Measurements from ENCODE around the gene TMEM140.

DNA sequence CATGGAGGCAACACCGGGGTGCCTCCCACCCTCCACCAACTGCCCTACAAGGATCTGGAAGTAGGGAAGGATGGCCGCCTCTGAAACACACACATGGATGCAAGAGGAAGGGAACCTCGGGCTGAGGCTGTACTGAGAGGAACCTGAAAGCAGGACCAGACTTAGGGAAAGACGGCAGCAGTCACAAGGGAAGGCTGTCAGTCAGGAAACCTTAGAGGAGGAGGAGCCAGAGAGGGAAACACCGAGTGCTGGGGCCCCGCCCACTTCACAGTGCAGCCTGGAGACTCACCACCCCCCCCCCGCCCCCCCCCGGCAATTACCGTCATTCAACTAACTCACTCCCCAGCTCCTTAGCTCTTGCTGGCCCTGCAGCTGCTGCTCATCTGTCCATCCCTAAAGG lies 20.1 kb downstream of the TMEM140 start:
- TF ChIP-seq, protein P1, sequence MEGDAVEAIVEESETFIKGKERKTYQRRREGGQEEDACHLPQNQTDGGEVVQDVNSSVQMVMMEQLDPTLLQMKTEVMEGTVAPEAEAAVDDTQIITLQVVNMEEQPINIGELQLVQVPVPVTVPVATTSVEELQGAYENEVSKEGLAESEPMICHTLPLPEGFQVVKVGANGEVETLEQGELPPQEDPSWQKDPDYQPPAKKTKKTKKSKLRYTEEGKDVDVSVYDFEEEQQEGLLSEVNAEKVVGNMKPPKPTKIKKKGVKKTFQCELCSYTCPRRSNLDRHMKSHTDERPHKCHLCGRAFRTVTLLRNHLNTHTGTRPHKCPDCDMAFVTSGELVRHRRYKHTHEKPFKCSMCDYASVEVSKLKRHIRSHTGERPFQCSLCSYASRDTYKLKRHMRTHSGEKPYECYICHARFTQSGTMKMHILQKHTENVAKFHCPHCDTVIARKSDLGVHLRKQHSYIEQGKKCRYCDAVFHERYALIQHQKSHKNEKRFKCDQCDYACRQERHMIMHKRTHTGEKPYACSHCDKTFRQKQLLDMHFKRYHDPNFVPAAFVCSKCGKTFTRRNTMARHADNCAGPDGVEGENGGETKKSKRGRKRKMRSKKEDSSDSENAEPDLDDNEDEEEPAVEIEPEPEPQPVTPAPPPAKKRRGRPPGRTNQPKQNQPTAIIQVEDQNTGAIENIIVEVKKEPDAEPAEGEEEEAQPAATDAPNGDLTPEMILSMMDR (IDR thresholded peaks at IDR 0.05): no peak
- no peak for TF ChIP-seq POLR2A (IDR thresholded peaks at IDR 0.05)
